ENCODE measurements around the gene CPNE7.

Gene CPNE7

GRCh38 chr16:89605186-89605970 lies 29.8 kb downstream of the CPNE7 start:
- no peak for DNase-seq

GRCh38 chr16:89606006-89606405 lies 30.4 kb downstream of the CPNE7 start:
- no peak for DNase-seq

DNA sequence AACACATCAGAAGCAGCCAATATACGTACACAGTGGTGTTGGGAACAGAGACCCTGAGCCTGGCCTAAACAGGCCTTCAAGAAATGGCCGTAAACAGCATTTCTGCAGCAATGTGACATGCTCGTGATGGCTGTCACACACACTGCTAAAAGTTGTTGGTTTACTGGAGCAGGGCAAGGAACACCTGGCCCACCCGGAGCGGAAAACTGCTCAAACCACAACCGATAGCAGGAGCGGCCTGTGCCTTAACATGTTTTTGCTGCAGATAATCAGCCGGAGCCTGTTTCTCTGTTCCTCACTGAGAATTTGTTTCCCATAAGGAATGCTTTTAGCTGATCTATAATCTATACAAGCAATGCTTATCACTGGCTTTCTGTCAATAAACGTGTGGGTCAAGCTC lies 31.9 kb downstream of the CPNE7 start:
- DNase-seq: no peak

DNA sequence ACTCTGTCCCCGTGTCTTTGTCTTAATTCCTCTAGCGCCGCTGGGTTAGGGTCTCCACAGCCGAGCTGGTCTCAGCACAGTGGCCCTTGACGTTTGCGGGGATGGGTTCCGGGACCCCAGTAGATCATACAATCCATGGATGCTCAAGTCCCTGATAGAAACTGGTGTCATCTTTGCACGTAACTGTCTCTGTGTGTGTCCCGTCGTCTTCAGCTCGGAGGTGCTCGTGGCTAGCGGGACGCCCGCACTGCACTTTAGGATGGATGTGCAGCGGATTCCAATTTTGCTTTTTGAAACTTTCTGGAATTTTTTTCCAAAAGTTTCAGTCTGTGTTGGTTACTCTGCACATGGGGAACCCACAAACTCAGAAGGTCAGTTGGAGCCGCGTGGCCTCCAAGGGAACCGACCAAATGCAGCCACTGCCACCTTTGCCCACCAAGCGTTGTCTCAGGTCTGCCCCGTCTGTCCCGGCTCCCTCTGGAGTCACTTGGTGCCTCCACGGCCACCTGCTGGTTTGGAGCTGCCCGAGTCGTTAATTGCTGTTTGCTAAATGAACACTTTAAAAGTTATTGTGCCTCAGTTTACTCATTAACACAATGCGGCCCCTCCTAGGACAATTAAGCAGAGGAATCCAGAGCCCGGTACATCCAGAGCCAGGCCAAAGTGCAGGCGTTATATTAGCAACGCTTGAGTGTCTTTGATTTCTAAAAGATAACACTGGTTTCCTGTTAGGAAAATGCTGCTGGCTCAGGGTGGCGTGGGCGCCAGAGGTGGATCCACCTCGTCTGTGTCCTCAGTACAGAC lies 32.6 kb downstream of the CPNE7 start:
- no peak for DNase-seq

- no peak for DNase-seq
Observed at GRCh38 chr16:89610108-89610453, 34.5 kb downstream of the CPNE7 start.

GRCh38 chr16:89612415-89613166 lies 37.0 kb downstream of the CPNE7 start:
- no peak for DNase-seq

DNA sequence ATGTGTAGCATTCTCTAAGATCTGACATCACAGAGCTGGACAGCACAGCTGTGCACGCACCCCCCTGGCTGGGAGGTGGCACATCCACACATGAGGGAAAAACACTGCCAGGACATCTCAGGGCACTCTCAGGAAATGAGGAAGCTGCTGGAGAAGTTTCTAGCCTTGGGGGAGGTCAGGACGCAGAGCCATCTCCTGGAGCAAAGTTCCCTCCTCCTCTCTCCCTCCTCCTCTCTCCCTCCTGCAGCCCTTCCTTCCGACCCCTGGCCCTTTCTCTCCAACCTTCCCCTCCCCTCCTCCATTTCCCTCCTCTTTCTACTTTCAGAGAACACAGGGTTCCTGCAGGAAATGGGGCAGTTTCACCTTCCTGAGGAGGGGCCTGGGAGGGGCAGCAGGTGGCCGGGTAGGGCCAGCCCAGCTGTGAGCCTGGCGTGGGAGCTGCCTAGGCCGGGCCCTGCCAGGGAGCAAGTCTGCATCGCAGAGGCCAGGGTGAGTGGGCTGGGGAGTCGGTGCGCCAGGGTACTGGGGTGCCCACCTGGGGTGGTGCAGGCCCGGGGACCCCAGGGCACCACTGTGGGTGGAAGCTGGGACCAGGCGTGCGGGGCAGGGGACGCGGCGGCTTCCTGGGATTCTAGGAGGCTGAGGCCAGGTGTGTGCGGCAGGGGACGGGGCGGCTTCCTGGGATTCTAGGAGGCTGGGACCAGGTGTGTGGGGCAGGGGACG lies 37.8 kb downstream of the CPNE7 start, which contains the start of gene DPEP1:
DPEP1 (plus strand) TSS at position 412 of the 723 bp plus-strand sequence. CDS start 16,769 bp downstream, outside the sequence.
- DNase-seq: no peak

DNA sequence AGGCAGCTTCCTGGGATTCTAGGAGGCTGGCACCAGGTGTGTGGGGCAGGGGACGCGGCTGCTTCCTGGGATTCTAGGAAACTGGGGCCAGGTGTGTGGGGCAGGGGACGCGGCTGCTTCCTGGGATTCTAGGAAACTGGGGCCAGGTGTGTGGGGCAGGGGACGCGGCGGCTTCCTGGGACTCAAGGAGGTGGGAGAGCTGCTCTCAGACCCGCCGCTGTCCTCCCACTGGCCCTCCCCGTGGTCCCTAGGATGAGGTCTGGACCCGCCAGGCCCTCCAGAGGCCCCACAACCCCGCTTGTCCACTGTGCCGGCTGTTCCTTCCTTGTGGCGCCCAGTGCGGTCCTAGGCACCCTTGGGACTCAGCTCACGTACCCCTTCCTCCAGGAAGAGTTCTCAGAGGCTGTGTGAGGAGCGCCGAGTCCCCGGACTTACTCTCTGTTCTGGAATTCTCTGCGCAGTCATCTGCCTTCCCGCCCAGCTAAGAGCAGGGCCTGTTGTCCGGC lies 38.4 kb downstream of the CPNE7 start:
- no peak for DNase-seq

DNA sequence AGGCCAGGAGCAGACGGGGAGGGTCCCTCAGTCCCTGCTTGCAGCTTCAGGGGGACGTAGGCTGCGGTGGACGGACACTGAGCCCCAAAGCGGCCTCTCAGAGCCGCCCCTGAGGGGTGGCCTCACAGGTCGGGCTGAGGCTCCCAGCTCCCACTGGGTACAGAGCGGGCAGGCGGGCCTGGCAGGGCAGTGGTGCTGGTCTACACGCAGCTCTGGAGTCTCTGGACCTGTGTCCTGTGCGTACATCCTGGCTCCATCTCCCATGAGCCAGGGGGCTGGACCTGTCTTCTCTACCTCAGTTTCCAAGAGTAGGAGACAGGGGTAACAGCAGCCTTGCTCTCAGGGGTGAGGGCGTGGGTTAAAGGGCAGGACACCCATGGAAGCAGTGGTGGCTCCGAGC lies 39.6 kb downstream of the CPNE7 start:
- DNase-seq: no peak

GRCh38 chr16:89615596-89616090 lies 40.1 kb downstream of the CPNE7 start:
- no peak for DNase-seq

- no peak for DNase-seq
Observed at GRCh38 chr16:89616623-89617022, 41.1 kb downstream of the CPNE7 start.

- no peak for DNase-seq
Observed at GRCh38 chr16:89617036-89617435, 41.5 kb downstream of the CPNE7 start.

DNA sequence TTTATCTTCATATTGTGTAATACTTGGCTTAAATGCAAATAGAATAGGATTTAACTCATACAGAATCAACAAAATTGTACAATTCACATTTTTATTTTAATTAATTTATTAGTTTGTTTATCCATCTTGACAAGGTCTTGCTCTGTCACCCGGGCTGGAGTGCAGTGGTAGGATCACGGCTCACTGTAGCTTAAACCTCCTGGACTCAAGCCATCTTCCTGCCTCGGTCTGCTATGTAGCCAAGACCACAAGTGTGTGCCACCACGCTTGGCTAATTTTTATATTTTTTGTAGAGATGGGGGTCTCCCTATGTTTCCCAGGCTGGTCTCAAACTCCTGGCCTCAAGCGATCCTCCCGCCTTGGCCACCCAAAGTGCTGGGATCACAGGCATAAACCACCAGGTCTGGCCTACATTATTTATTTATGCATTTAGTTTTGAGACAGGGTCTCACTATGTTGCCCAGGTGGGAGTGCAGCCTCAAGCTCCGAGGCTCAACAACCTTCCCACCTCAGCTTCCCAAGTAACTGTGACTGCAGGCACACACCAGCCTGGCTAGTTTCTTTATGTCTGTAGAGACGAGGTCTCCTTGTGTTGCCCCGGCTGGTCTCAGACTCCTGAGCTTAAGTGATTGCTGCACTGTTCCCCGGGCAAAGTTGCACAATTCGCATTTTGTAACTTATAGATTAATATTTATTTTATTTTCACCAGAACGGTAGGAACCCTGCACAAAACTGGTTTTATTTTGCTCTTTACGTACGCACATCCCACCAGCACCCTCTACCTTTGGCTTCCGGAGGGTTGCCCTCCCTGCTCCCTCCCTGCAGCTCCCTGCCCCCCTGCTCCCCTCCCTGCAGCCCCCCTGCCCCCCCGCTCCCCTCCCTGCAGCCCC lies 42.8 kb downstream of the CPNE7 start:
- no peak for DNase-seq

- DNase-seq: peak; percentile 49
Observed at GRCh38 chr16:89619840-89620239, 44.3 kb downstream of the CPNE7 start.

GRCh38 chr16:89620406-89620841 lies 44.9 kb downstream of the CPNE7 start:
- no peak for DNase-seq

DNA sequence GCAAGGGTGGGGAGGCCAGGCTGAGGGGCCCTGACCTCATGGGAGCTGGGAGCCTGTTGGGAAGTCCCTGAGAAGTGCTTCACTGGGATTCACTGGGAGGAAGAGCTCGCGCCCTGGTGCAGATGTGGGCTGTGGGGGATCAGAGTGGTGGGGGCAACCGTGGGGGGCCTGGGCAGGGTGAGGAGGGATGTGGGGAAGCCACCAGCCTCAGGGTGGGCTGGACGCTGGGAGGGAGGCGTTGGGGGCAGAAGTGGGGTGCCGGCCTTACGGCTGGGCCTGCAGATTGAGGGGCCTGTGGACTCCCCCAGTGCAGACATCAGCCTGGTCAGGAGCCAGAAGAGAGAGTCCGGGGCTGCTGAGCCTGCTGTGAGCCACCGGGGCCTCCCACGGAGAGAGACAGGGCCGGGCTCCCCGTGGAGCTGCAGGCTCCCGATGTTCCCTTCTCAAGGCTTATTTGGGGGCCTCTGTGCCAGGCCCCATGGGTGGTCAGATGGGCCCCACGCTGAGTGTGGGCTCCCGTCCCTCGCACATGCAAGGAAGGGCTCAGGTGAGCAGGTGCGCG lies 45.7 kb downstream of the CPNE7 start:
- no peak for DNase-seq

DNA sequence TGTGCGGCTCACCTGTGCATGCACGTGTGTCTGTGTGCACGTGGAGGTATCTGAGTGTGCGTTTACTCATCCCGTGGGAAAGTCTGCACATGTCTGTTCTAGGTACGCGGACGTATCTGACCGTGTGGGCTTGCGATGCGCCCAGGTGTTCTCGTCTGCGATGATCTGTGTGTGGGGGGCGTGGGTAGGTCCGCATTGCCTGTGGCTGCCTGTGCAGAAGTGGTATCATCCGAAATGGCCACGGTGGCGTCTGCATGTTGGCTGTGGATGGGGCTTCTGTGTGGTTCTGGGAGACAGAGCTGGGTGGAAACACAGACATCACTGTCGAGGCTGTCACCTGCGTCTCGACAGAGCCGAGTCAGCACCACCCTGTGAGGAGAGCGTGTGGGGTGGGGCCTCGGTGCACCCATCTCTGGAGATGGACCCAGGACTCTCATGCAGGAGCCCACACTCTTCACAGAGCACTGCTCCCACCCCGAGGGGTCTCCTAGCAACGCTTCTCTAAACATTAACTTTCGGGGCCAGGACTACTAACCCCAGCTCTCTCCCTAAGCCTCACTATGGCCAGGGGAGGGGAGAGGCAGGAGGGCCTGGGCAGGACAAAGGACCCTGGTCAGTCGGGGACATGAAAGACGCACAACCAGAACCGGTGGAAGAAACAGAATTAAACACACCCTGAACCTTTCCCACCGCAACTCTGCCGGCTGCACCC lies 46.3 kb downstream of the CPNE7 start:
- DNase-seq: no peak

- DNase-seq: peak; percentile 31
Observed at GRCh38 chr16:89623511-89624261, 48.1 kb downstream of the CPNE7 start.

All from fibroblast of upper back skin (primary cell).